Measurements from ENCODE around the gene GRB2.
A peak's percentile ranks its signal among the peaks of the same experiment; 100 is the strongest.
"Not testable (repeated sequence)": the region's sequence is repeated elsewhere in the genome, so short reads cannot be mapped to it uniquely, and the experiment has no call there.

Gene GRB2

GRCh38 chr17:75285123-75285522, 120.4 kb downstream of the GRB2 start:
- no peak for DNase-seq (ENCODE audit: low read depth in 2 of 2)

- DNase-seq (ENCODE audit: low read depth in 2 of 2): not testable (repeated sequence)
Measured at GRCh38 chr17:75280189-75280588, 125.3 kb downstream of the GRB2 start.

GRCh38 chr17:75277664-75278071, 127.8 kb downstream of the GRB2 start:
- DNase-seq (ENCODE audit: low read depth in 2 of 2): no peak

GRCh38 chr17:75273977-75274708, 131.3 kb downstream of the GRB2 start:
- no peak for DNase-seq (ENCODE audit: low read depth in 2 of 2)

- no peak for DNase-seq (ENCODE audit: low read depth in 2 of 2)
Measured at GRCh38 chr17:75272848-75273184, 132.7 kb downstream of the GRB2 start.

- no peak for DNase-seq (ENCODE audit: low read depth in 2 of 2)
Measured at GRCh38 chr17:75271955-75272847, 133.3 kb downstream of the GRB2 start.

GRCh38 chr17:75271233-75271954, 134.1 kb downstream of the GRB2 start:
- DNase-seq (ENCODE audit: low read depth in 2 of 2): peak; percentile 83 to 84

- DNase-seq (ENCODE audit: low read depth in 2 of 2): no peak
Measured at GRCh38 chr17:75270966-75271232, 134.6 kb downstream of the GRB2 start, which contains the start of gene MIF4GD. MIF4GD (minus strand) TSS chr17:75271231; CDS start chr17:75270195, 1,036 bp downstream.

- peak; percentile 50 to 56 for DNase-seq (ENCODE audit: low read depth in 2 of 2)
Measured at GRCh38 chr17:75270218-75270965, 135.1 kb downstream of the GRB2 start.

GRCh38 chr17:75269844-75270217, 135.6 kb downstream of the GRB2 start:
- DNase-seq (ENCODE audit: low read depth in 2 of 2): no peak
